HT-29 (cell line): ENCODE data around the gene ACSS3. TPM values are rescaled to one million over a fixed set of nuclear protein-coding genes. Genes with fewer than 3 reads are reported as not detected.
"Not testable (repeated sequence)": the region's sequence is repeated elsewhere in the genome, so short reads cannot be mapped to it uniquely, and the experiment has no call there.

Experiments
- DNase-seq: peaks from one replicate; pipeline ENCODE4 v3.0.0-alpha.2; 2015; ENCODE audit warnings: low spot score
- total RNA-seq: library from RNA; depleted of rRNA; stranded (reverse); fragments of >200 nt; shearing (Covaris generic); gene quantifications from 2 replicates; pipeline ENCODE4 v1.2.3, GENCODE V29; 2014

ACSS3 gene
- total RNA-seq, 1 experiment from 2014 or later, result not detected

- no peak for DNase-seq
These were observed 86.9 kb downstream of the ACSS3 start for GRCh38 chr12:81164827-81165226.

GRCh38 chr12:81166790-81167189 lies 88.9 kb downstream of the ACSS3 start:
- DNase-seq, result no peak

GRCh38 chr12:81167694-81168093 lies 89.8 kb downstream of the ACSS3 start:
- no peak for DNase-seq

GRCh38 chr12:81168445-81168844 lies 90.6 kb downstream of the ACSS3 start:
- no peak for DNase-seq

GRCh38 chr12:81170072-81170471 lies 92.2 kb downstream of the ACSS3 start:
- DNase-seq, result no peak

GRCh38 chr12:81172851-81173250 lies 95.0 kb downstream of the ACSS3 start:
- DNase-seq, result no peak

GRCh38 chr12:81174664-81175063 lies 96.8 kb downstream of the ACSS3 start:
- no peak for DNase-seq

- no peak for DNase-seq
These were observed 98.9 kb downstream of the ACSS3 start for GRCh38 chr12:81176796-81177195.

- DNase-seq, result no peak
These were observed 103.8 kb downstream of the ACSS3 start for GRCh38 chr12:81181691-81182090.

- no peak for DNase-seq
These were observed 109.8 kb downstream of the ACSS3 start for GRCh38 chr12:81187686-81188085.

GRCh38 chr12:81196595-81196994 lies 118.7 kb downstream of the ACSS3 start:
- DNase-seq, result no peak

- DNase-seq, result not testable (repeated sequence)
These were observed 122.7 kb downstream of the ACSS3 start for GRCh38 chr12:81200561-81200960.

- no peak for DNase-seq
These were observed 125.9 kb downstream of the ACSS3 start for GRCh38 chr12:81203671-81204204.

- DNase-seq, result no peak
These were observed 127.5 kb downstream of the ACSS3 start for GRCh38 chr12:81205416-81205815.

GRCh38 chr12:81206429-81206828 lies 128.6 kb downstream of the ACSS3 start:
- no peak for DNase-seq

- DNase-seq, result no peak
These were observed 129.3 kb downstream of the ACSS3 start for GRCh38 chr12:81207173-81207572.

- DNase-seq, result no peak
These were observed 129.8 kb downstream of the ACSS3 start for GRCh38 chr12:81207664-81208063.

- peak; percentile 48 for DNase-seq
These were observed 130.5 kb downstream of the ACSS3 start for GRCh38 chr12:81208187-81208911.

GRCh38 chr12:81209012-81209411 lies 131.1 kb downstream of the ACSS3 start:
- DNase-seq, result no peak

GRCh38 chr12:81209772-81210225 lies 131.9 kb downstream of the ACSS3 start:
- DNase-seq, result peak; percentile 25

- DNase-seq, result no peak
These were observed 133.4 kb downstream of the ACSS3 start for GRCh38 chr12:81211306-81211705.

GRCh38 chr12:81212996-81213696 lies 135.3 kb downstream of the ACSS3 start:
- DNase-seq, result no peak

GRCh38 chr12:81216739-81217138 lies 138.9 kb downstream of the ACSS3 start:
- DNase-seq, result no peak
